SK-N-SH treated with all-trans-retinoic acid at 6 μM for 48 hours (cell line): ENCODE measurements around the gene PPOX.

Experiments used
- ATAC-seq: fragments of 200-7000 bp; cut with Tn5 transposase; 3 replicates; pipeline ENCODE4 v1.9.1; 2020; ENCODE audit warnings: mild to moderate bottlenecking, moderate library complexity
- CREB5 ChIP-seq: fragments of 250-450 bp; sonication (Bioruptor Pico); IDR thresholded peaks from 2 replicates; pipeline ENCODE4 v1.5.1; 2020; ENCODE audit warnings: low read depth, mild to moderate bottlenecking, moderate library complexity
- CSRNP3 ChIP-seq: fragments of 250-450 bp; sonication (Bioruptor Pico); IDR thresholded peaks from 2 replicates; pipeline ENCODE4 v1.5.1; 2021; ENCODE audit warnings: mild to moderate bottlenecking, moderate library complexity
- GLIS3 ChIP-seq: fragments of 250-450 bp; sonication (Bioruptor Pico); IDR thresholded peaks from 2 replicates; pipeline ENCODE4 v1.5.0; 2020; ENCODE audit warnings: mild to moderate bottlenecking, moderate library complexity
- OSR1 ChIP-seq: fragments of 250-450 bp; sonication (Bioruptor Pico); IDR thresholded peaks from 2 replicates; pipeline ENCODE4 v1.8.0; 2022; ENCODE audit warnings: moderate library complexity, mild to moderate bottlenecking, inconsistent platforms
- PATZ1 ChIP-seq: fragments of 250-450 bp; sonication (Bioruptor Pico); IDR thresholded peaks from 2 replicates; pipeline ENCODE4 v1.8.0; 2020; ENCODE audit warnings: mild to moderate bottlenecking, moderate library complexity, borderline replicate concordance
- POU6F1 ChIP-seq: fragments of 250-450 bp; sonication (Bioruptor Pico); IDR thresholded peaks from 2 replicates; pipeline ENCODE4 v1.8.0; 2021; ENCODE audit warnings: low read depth, mild to moderate bottlenecking, moderate library complexity, borderline replicate concordance
- PPARA ChIP-seq: fragments of 250-450 bp; sonication (Bioruptor Pico); IDR thresholded peaks from 2 replicates; pipeline ENCODE4 v1.5.0; 2020; ENCODE audit warnings: mild to moderate bottlenecking, borderline replicate concordance
- RARB ChIP-seq: fragments of 250-450 bp; sonication (Bioruptor Pico); IDR thresholded peaks from 2 replicates; pipeline ENCODE4 v1.8.0; 2021; ENCODE audit warnings: mild to moderate bottlenecking, moderate library complexity
- SNAI2 ChIP-seq: fragments of 250-450 bp; sonication (Bioruptor Pico); IDR thresholded peaks from 2 replicates; pipeline ENCODE4 v1.5.0; 2020; ENCODE audit warnings: mild to moderate bottlenecking, moderate library complexity
- TCF4 ChIP-seq: fragments of 250-450 bp; sonication (Bioruptor Pico); IDR thresholded peaks from 2 replicates; pipeline ENCODE4 v1.8.0; 2021; ENCODE audit warnings: mild to moderate bottlenecking, moderate library complexity, borderline replicate concordance
- TSHZ2 ChIP-seq: fragments of 250-450 bp; sonication (Bioruptor Pico); IDR thresholded peaks from 2 replicates; pipeline ENCODE4 v1.5.0; 2020; ENCODE audit warnings: mild to moderate bottlenecking, moderate library complexity
- ZNF565 ChIP-seq: fragments of 450-650 bp; formaldehyde crosslinking; conservative IDR thresholded peaks from 2 replicates; pipeline ENCODE4 v1.5.0; 2020; ENCODE audit warnings: low read depth, mild to moderate bottlenecking, moderate library complexity
- ZNF70 ChIP-seq: fragments of 450-650 bp; formaldehyde crosslinking; IDR thresholded peaks from 2 replicates; pipeline ENCODE4 v1.5.0; 2020; ENCODE audit warnings: mild to moderate bottlenecking, moderate library complexity

PPOX gene

GRCh38 chr1:161165742-161166668 is at the start of gene PPOX:
TSS of gene PPOX (plus strand) at chr1:161166426. CDS start at chr1:161166848, 422 bp downstream.
- ATAC-seq: peak; percentile 96
- no peak for TF ChIP-seq ZNF70
- no peak for TF ChIP-seq GLIS3 (CRISPR knock-in tag)
- no peak for TF ChIP-seq POU6F1
- TF ChIP-seq TCF4: no peak
- TF ChIP-seq SNAI2: no peak
- TF ChIP-seq TSHZ2: no peak
- no peak for TF ChIP-seq PATZ1 (CRISPR knock-in tag)
- TF ChIP-seq OSR1 (CRISPR knock-in tag): no peak

- ATAC-seq: peak; percentile 90
- TF ChIP-seq PATZ1 (CRISPR knock-in tag) (no peak), POU6F1 (peak; percentile 36; the same call in 1 of the 2 replicates), GLIS3 (CRISPR knock-in tag) (no peak), PPARA (CRISPR knock-in tag) (no peak), RARB (CRISPR knock-in tag) (no peak)
- TF ChIP-seq, all 23 proteins: peak for 1
These were observed 48.3 kb upstream of the PPOX start, which contains the start of the genes NIT1 and PFDN2 for GRCh38 chr1:161117759-161118581. TSS of gene NIT1 (plus strand) at chr1:161118105. CDS start at chr1:161118177, 72 bp downstream. TSS of gene PFDN2 (minus strand) at chr1:161118037. CDS start at chr1:161118026, 11 bp downstream.

- ATAC-seq: peak; percentile 73
- 0 out of 2 replicates have a peak, but pooled peaks have one; percentile 4 for TF ChIP-seq GLIS3 (CRISPR knock-in tag)
- no peak for TF ChIP-seq CSRNP3 (CRISPR knock-in tag)
- TF ChIP-seq CREB5 (CRISPR knock-in tag): no peak
- TF ChIP-seq ZNF565 (CRISPR knock-in tag): no peak
These were observed 46.9 kb upstream of the PPOX start for GRCh38 chr1:161119092-161119903.
